K562 (cell line): Measurements from ENCODE around the gene ZNF655. TPM values are rescaled to one million over a fixed set of nuclear protein-coding genes. Genes with fewer than 3 reads are reported as not detected.

Experiments
- BACH1 ChIP-seq: fragments of 200-800 bp; sonication (Bioruptor generic); IDR thresholded peaks from 2 replicates; pipeline ENCODE4 v1.6.1; 2016; ENCODE audit warnings: missing genetic modification characterization, missing compliant biosample characterization
- CBX5 ChIP-seq: IDR thresholded peaks from 2 replicates; pipeline ENCODE4 v1.6.1; 2014; ENCODE audit warnings: low read depth, borderline replicate concordance
- CBX8 ChIP-seq: fragments of 200-600 bp; sonication (generic); IDR thresholded peaks from 2 replicates; pipeline ENCODE4 v1.6.1; 2012; ENCODE audit warnings: borderline replicate concordance, mixed run types, low read depth, mild to moderate bottlenecking, moderate library complexity, mixed read lengths, low read length, control low read depth, inconsistent platforms; ENCODE audit not compliant: poor library complexity, severe bottlenecking; ENCODE audit errors: extremely low read depth
- CREB1 ChIP-seq, 2 experiments: sonication (generic) in 1 of 2; formaldehyde crosslinking in 1 of 2; IDR thresholded peaks; 2 replicates each; pipeline versions ENCODE4 v1.6.1 to v1.8.0; 2012 to 2022; ENCODE audit warnings: inconsistent platforms in 1 of 2, mild to moderate bottlenecking in 1 of 2, missing genetic modification reagents in 1 of 2, moderate library complexity in 1 of 2
- DACH1 ChIP-seq: fragments of 450-650 bp; IDR thresholded peaks from 2 replicates; pipeline ENCODE4 v1.6.1; 2018; ENCODE audit not compliant: partially characterized antibody
- DEAF1 ChIP-seq: fragments of 450-650 bp; formaldehyde crosslinking; IDR thresholded peaks from 2 replicates; pipeline ENCODE4 v1.4.0; 2020; ENCODE audit warnings: mild to moderate bottlenecking, moderate library complexity
- E2F3 ChIP-seq: fragments of 250-450 bp; sonication (Bioruptor Pico); IDR thresholded peaks from 2 replicates; pipeline ENCODE4 v1.4.0; 2020; ENCODE audit warnings: mild to moderate bottlenecking
- ELF1 ChIP-seq: fragments of 200-800 bp; sonication (Bioruptor generic); IDR thresholded peaks from 2 replicates; pipeline ENCODE4 v1.6.1; 2016; ENCODE audit warnings: missing genetic modification characterization, missing compliant biosample characterization
- MAFK ChIP-seq: IDR thresholded peaks from 2 replicates; pipeline ENCODE4 v1.6.1; 2011; ENCODE audit warnings: low read length, improper control_type of control experiment
- NCOA2 ChIP-seq, 2 experiments: fragments of 450-650 bp; IDR thresholded peaks; 2 replicates each; pipeline ENCODE4 v1.6.1; 2018; ENCODE audit warnings: mild to moderate bottlenecking in 2 of 2, moderate library complexity in 1 of 2; ENCODE audit not compliant: partially characterized antibody in 2 of 2
- NFE2L1 ChIP-seq: fragments of 450-650 bp; IDR thresholded peaks from 2 replicates; pipeline ENCODE4 v1.6.1; 2016; ENCODE audit warnings: missing genetic modification characterization, low read depth, mild to moderate bottlenecking, missing compliant biosample characterization, moderate library complexity, borderline replicate concordance
- PHF20 ChIP-seq: fragments of 450-650 bp; IDR thresholded peaks from 2 replicates; pipeline ENCODE4 v1.6.1; 2018; ENCODE audit not compliant: partially characterized antibody
- SMARCA4 ChIP-seq: fragments of 450-650 bp; IDR thresholded peaks from 2 replicates; pipeline ENCODE4 v1.6.1; 2016
- TCF7 ChIP-seq: sonication (generic); IDR thresholded peaks from 2 replicates; pipeline ENCODE4 v1.6.1; 2016; ENCODE audit warnings: antibody characterized with exemption, borderline replicate concordance
- ZBTB7A ChIP-seq: IDR thresholded peaks from 2 replicates; pipeline ENCODE4 v1.6.1; 2011; ENCODE audit warnings: low read depth, mild to moderate bottlenecking, low read length, moderate library complexity, borderline replicate concordance; ENCODE audit not compliant: control insufficient read depth
- ZNF23 ChIP-seq: fragments of 250-450 bp; sonication (Bioruptor Pico); IDR thresholded peaks from 2 replicates; pipeline ENCODE4 v1.4.0; 2020; ENCODE audit warnings: mild to moderate bottlenecking
- ZNF277 ChIP-seq: fragments of 250-450 bp; sonication (Bioruptor Pico); IDR thresholded peaks from 2 replicates; pipeline ENCODE4 v1.8.0; 2022; ENCODE audit warnings: inconsistent platforms, mild to moderate bottlenecking, moderate library complexity, borderline replicate concordance
- ZNF324 ChIP-seq: fragments of 250-450 bp; sonication (Bioruptor Pico); IDR thresholded peaks from 2 replicates; pipeline ENCODE4 v1.4.0; 2020; ENCODE audit warnings: mild to moderate bottlenecking
- ZNF655 ChIP-seq: fragments of 250-450 bp; sonication (Bioruptor Pico); IDR thresholded peaks from 2 replicates; pipeline ENCODE4 v1.5.0; 2021
- polyA plus RNA-seq, 8 experiments: library from polyadenylated mRNA; depleted of rRNA in 4 of 8; stranded (reverse) in 5 of 8; unstranded in 3 of 8; fragments of >200 nt; fragmentation: Nextera tagmentation in 2 of 8; fragmentation: Illumina TruSeq in 1 of 8; extraction: Ambion mirVana in 2 of 8; extraction: Trizol in 1 of 8; gene quantifications; 2 replicates each; pipeline versions ENCODE4 v1.2.1 to v1.2.3, GENCODE V29; 2011 to 2014; ENCODE audit warnings: inconsistent platforms in 1 of 8, missing spikeins in 1 of 8
- total RNA-seq, 7 experiments: library from RNA; depleted of rRNA in 6 of 7; stranded (reverse); fragments of >200 nt in 6 of 7; fragmentation: Illumina TruSeq in 2 of 7; extraction: Trizol in 2 of 7; gene quantifications; 2 replicates each; pipeline versions ENCODE4 v1.2.1 to v1.2.3, GENCODE V29; 2011 to 2021; ENCODE audit warnings: low replicate concordance in 1 of 7

Gene ZNF655
- total and polyA plus RNA-seq, 9 of the 15 experiments (the other 6 are each of a cell fraction or from before 2014, with no cell fraction given) = 25.7 to 130 (median 95.2) TPM

- TF ChIP-seq NFE2L1 (tag) (no peak), ELF1 (tag) (peak; percentile 96), BACH1 (tag) (no peak), E2F3 (CRISPR knock-in tag) (no peak), DEAF1 (CRISPR knock-in tag) (no peak), ZNF324 (CRISPR knock-in tag) (no peak), ZNF655 (no peak), ZNF277 (CRISPR knock-in tag) (no peak), DACH1 (no peak), CBX8 (no peak), CREB1 (IDR thresholded peaks at IDR 0.05) (peak; percentile 81), CREB1 (CRISPR knock-in tag; IDR thresholded peaks at IDR 0.05) (peak; percentile 86), TCF7 (peak; percentile 73; the same call in 1 of the 2 replicates), ZBTB7A (peak; percentile 71), NCOA2 (IDR thresholded peaks at IDR 0.05; ENCODE audit: partially characterized antibody in 2 of 2) (no peak), ZNF23 (CRISPR knock-in tag) (no peak), MAFK (peak; percentile 13; the same call in 1 of the 2 replicates), PHF20 (peak; percentile 98), CBX5 (0 out of 2 replicates have a peak, but pooled peaks have one; percentile 82), SMARCA4 (peak; percentile 53; the same call in 1 of the 2 replicates)
These were observed 58.1 kb downstream of the ZNF655 start, which contains the start of gene ZSCAN25 (continued) for GRCh38 chr7:99616359-99617191.
